Heart left ventricle (tissue), 16 donors: ENCODE measurements around the gene RABL6. TPM values are rescaled to one million over a fixed set of nuclear protein-coding genes. Genes with fewer than 3 reads are reported as not detected.

Source experiments
- ATAC-seq, 4 donors: fragments of 200-7000 bp; cut with Tn5 transposase; one replicate each; pipeline ENCODE4 v1.9.1; 2020 to 2022; ENCODE audit warnings: moderate library complexity in 4 of 4, mild to moderate bottlenecking in 3 of 4, moderate number of reproducible peaks in 1 of 4
- DNase-seq, 5 donors: peaks; one replicate each; pipeline ENCODE4 v3.0.0-alpha.2; 2020
- H3K27ac ChIP-seq, 12 donors: fragments of 200-600 bp; sonication (generic) in 4 of 12; one replicate each; pipeline versions ENCODE4 v1.5.0 to v1.8.0; 2016 to 2022; ENCODE audit warnings: mild to moderate bottlenecking in 2 of 12
- H3K27me3 ChIP-seq, 9 donors: fragments of 200-600 bp; sonication (generic) in 2 of 9; one replicate each; pipeline versions ENCODE4 v1.5.1 to v1.8.0; 2016 to 2022; ENCODE audit warnings: mild to moderate bottlenecking in 3 of 9
- H3K36me3 ChIP-seq, 9 donors: fragments of 200-600 bp; sonication (generic) in 2 of 9; one replicate each; pipeline versions ENCODE4 v1.5.0 to v1.8.0; 2018 to 2022; ENCODE audit warnings: mild to moderate bottlenecking in 2 of 9
- H3K4me1 ChIP-seq, 12 donors: fragments of 200-600 bp; sonication (generic) in 4 of 12; one replicate each; pipeline versions ENCODE4 v1.5.0 to v1.8.0; 2016 to 2022; ENCODE audit warnings: mild to moderate bottlenecking in 3 of 12
- H3K4me3 ChIP-seq, 12 donors: fragments of 200-600 bp; sonication (generic) in 4 of 12; one replicate each; pipeline versions ENCODE4 v1.5.0 to v1.8.0; 2017 to 2022; ENCODE audit warnings: mild to moderate bottlenecking in 9 of 12, moderate library complexity in 4 of 12
- H3K9me3 ChIP-seq, 12 donors: fragments of 200-600 bp; sonication (generic) in 4 of 12; one replicate each; pipeline versions ENCODE4 v1.5.0 to v1.8.0; 2016 to 2022; ENCODE audit warnings: mild to moderate bottlenecking in 1 of 12
- CTCF ChIP-seq, 12 donors: fragments of 200-600 bp; sonication (generic) in 4 of 12; IDR thresholded peaks; one replicate each; pipeline versions ENCODE4 v1.5.0 to v1.8.0; 2018 to 2022; ENCODE audit warnings: antibody characterized with exemption in 12 of 12, mild to moderate bottlenecking in 5 of 12
- POLR2A ChIP-seq, 2 donors: fragments of 450-650 bp; IDR thresholded peaks; one replicate each; pipeline ENCODE4 v1.6.1; 2017; ENCODE audit warnings: antibody characterized with exemption in 2 of 2, mild to moderate bottlenecking in 2 of 2, moderate library complexity in 2 of 2
- WGBS, 4 donors: extraction: QIAGEN DNeasy Blood & Tissue Kit in 2 of 4; methylation state at CpG; one replicate each; pipeline versions ENCODE4 v1.1.5 to v1.1.7; 2013 to 2018; 5-methylcytosine and 5-hydroxymethylcytosine counted together
- intact Hi-C, 10 donors: fragments of 100-400 bp; cut with DNase I; formaldehyde crosslinking; loops; one replicate each; pipeline versions ENCODE4 v1.11.1 to v1.14.2; 2022
- microRNA-seq, 4 donors: library from miRNA; unstranded; fragments of <30 nt; microRNA quantifications; one replicate each; pipeline versions ENCODE4 to v1.2.0, GENCODE V29; 2017 to 2020
- polyA plus RNA-seq, 2 donors: library from polyadenylated mRNA; stranded (reverse); fragments of 200-250 nt; gene quantifications; one replicate each; pipeline ENCODE4 v1.2.3, GENCODE V29; 2013
- total RNA-seq, 9 donors: library from RNA; depleted of rRNA in 2 of 9; stranded (reverse); fragments of >200 nt in 2 of 9; fragmentation: NEBNext Ultra II Directional in 3 of 9; extraction: Animal tissue kit (Norgen Biotek cat#: 25700) in 3 of 9; gene quantifications; one replicate each; pipeline versions ENCODE4 v1.1.0 to v1.2.4, GENCODE V29; 2016 to 2023
- donor health status: ischemic (EF 13 %, LVEDD 7.1; RV severe dilation, severe dysfunction).
- donor health status: healthy with polysubstance abuse.
- donor health status: DM: no; HTN: yes; CAD: no.
- donor health status: DM: no; HTN: no; CAD: no.
- donor health status: ischemic (EF 25% LVEDD 6.9; RV normal size, moderate dysfunction).
- donor health status: ischemic (EF 25% LVEDD 5.7; RV mildly dilated, moderate dysfunction).
- donor health status: healthy.
- donor health status: DM: yes; HTN: yes; CAD: no.
- donor health status: ischemic (EF 35%, LVEDD 5.7; RV mildly dilated, moderate dysfunction).
- donor health status: nonischemic (EF 11% LVEDD 7.7; RV severe dilation, severe dysfunction).
- donor health status: DM: yes; HTN: yes; CAD: no.
- donor health status: PGD.
- donor health status: ischemic (EF 29% LVEDD 5.4; RV normal size, mild dysfunction).
- donor health status: nonischemic (EF 23%, LVEDD 6.1; RV moderate dilation, normal function).

The RABL6 gene
- total and polyA plus RNA-seq, 11 donors: 59.4 to 90.8 (median 71.6) TPM

- intact Hi-C loops: loop anchor here in 5 of 10 donors (5.0 to 10.0 kb wide), 6 partner anchors 32 to 135 kb away; partner anchors contain the start of genes ABCA2 (in 1 of the 5) and FBXW5 (in 1 of the 5)
- DNase-seq: no peak
- H3K36me3 ChIP-seq: peaks cover 0 to 30% (median 6%) of the 10 kb centered on the region in 9 donors
- H3K4me3 ChIP-seq: no peak overlapping the region
- no peak for ATAC-seq
- no peaks in the 10 kb centered on the region for H3K27me3 ChIP-seq
- no peak overlapping the region for H3K27ac ChIP-seq
- H3K9me3 ChIP-seq: no peaks in the 10 kb centered on the region
- peaks cover 5 to 32% (median 17%) of the 10 kb centered on the region in 12 donors for H3K4me1 ChIP-seq
- no peak for TF ChIP-seq POLR2A (IDR thresholded peaks at IDR 0.05)
- 94 to 95% (median 95%) methylated on average over 42 of the region's 42 CpGs for WGBS, 4 donors
Observed at GRCh38 chr9:136889858-136890257, 82.1 kb downstream of the RABL6 start.

- Histone ChIP-seq H3K9me3 (no peaks in the 10 kb centered on the region), H3K4me3 (no peak overlapping the region), H3K36me3 (peaks cover 0 to 30% (median 9%) of the 10 kb centered on the region in 9 donors), H3K27ac (no peak overlapping the region), H3K27me3 (no peaks in the 10 kb centered on the region), H3K4me1 (peaks cover 5 to 24% (median 13%) of the 10 kb centered on the region in 12 donors)
- TF ChIP-seq POLR2A (IDR thresholded peaks at IDR 0.05): no peak
- TF ChIP-seq CTCF (IDR thresholded peaks at IDR 0.05): no peak
- WGBS, 4 donors: 80 to 87% (median 83%) methylated on average over 11 to 13 of the region's 13 CpGs
- intact Hi-C loops: no loop called here
- ATAC-seq (no peak), DNase-seq (no peak)
Observed at GRCh38 chr9:136890661-136891060, 82.9 kb downstream of the RABL6 start.

Small RNA genes within 50 kb of the gene (microRNA-seq; reads per million reads assigned to microRNA genes)
- gene MIR4292 (0 reads per million in 4 donors), gene MIR4479 (0.13 to 1.8 (median 0.70) reads per million in 4 donors)

Other genes starting within 250 kb of the RABL6 start
- gene EGFL7, start 145.0 kb upstream of the RABL6 start, total RNA-seq: 100 to 1,000 TPM in 2 of 9 donors, 10 to 100 TPM in 7; 56.4 to 142 (median 94.0) TPM
- 100 to 1,000 TPM; 103 to 137 TPM for gene EGFL7, start 145.0 kb upstream of the RABL6 start, polyA plus RNA-seq
- gene AGPAT2, start 120.5 kb upstream of the RABL6 start, total RNA-seq: 10 to 100 TPM; 52.4 to 90.7 (median 62.5) TPM
- gene AGPAT2, start 120.5 kb upstream of the RABL6 start, polyA plus RNA-seq: 100 to 1,000 TPM in 1 of 2 donors, 10 to 100 TPM in 1; 88.8 to 122 TPM
- gene DIPK1B, start 95.4 kb upstream of the RABL6 start, total RNA-seq: 10 to 100 TPM; 14.4 to 46.3 (median 19.8) TPM
- 10 to 100 TPM; 18.1 to 24.4 TPM for gene DIPK1B, start 95.4 kb upstream of the RABL6 start, polyA plus RNA-seq
- 10 to 100 TPM in 5 of 9 donors, 1 to 10 TPM in 2, under 1 TPM in 2; 0.50 to 21.5 (median 10.1) TPM for gene LCN10, start 65.0 kb upstream of the RABL6 start, total RNA-seq
- 10 to 100 TPM; 15.7 to 40.7 TPM for gene LCN10, start 65.0 kb upstream of the RABL6 start, polyA plus RNA-seq
- gene LCN6, start 59.4 kb upstream of the RABL6 start, total RNA-seq: 10 to 100 TPM in 5 of 9 donors, 1 to 10 TPM in 3, under 1 TPM in 1; 0.81 to 58.7 (median 15.8) TPM
- gene LCN6, start 59.4 kb upstream of the RABL6 start, polyA plus RNA-seq: 100 to 1,000 TPM in 1 of 2 donors, 10 to 100 TPM in 1; 46.1 to 101 TPM
- not detected for gene LCN8, start 49.7 kb upstream of the RABL6 start, total RNA-seq
- not detected for gene LCN8, start 49.7 kb upstream of the RABL6 start, polyA plus RNA-seq
- gene LCN15, start 43.4 kb upstream of the RABL6 start, total RNA-seq: 1 to 10 TPM in 3 of 9 donors, under 1 TPM in 2, not detected in 4; 0.64 to 2.8 (median 1.2) TPM
- gene LCN15, start 43.4 kb upstream of the RABL6 start, polyA plus RNA-seq: 1 to 10 TPM in 1 of 2 donors, under 1 TPM in 1; 0.65 to 2.4 TPM
- 100 to 1,000 TPM in 1 of 9 donors, 10 to 100 TPM in 8; 45.6 to 122 (median 63.3) TPM for gene TMEM141, start 16.6 kb upstream of the RABL6 start, total RNA-seq
- 100 to 1,000 TPM in 1 of 2 donors, 10 to 100 TPM in 1; 86.1 to 116 TPM for gene TMEM141, start 16.6 kb upstream of the RABL6 start, polyA plus RNA-seq
- gene CCDC183, start 11.6 kb upstream of the RABL6 start, total RNA-seq: 1 to 10 TPM in 7 of 9 donors, under 1 TPM in 2; 0.64 to 3.8 (median 1.4) TPM
- gene CCDC183, start 11.6 kb upstream of the RABL6 start, polyA plus RNA-seq: 1 to 10 TPM in 1 of 2 donors, under 1 TPM in 1; 0.32 to 4.7 TPM
- 1 to 10 TPM; 2.6 to 7.0 (median 6.2) TPM for gene AJM1, start 34.5 kb downstream of the RABL6 start, total RNA-seq
- gene AJM1, start 34.5 kb downstream of the RABL6 start, polyA plus RNA-seq: 1 to 10 TPM; 2.8 to 5.5 TPM
- 100 to 1,000 TPM; 230 to 386 (median 266) TPM for gene PHPT1, start 41.5 kb downstream of the RABL6 start, total RNA-seq
- 100 to 1,000 TPM; 225 to 717 TPM for gene PHPT1, start 41.5 kb downstream of the RABL6 start, polyA plus RNA-seq
- gene MAMDC4, start 44.4 kb downstream of the RABL6 start, total RNA-seq: 1 to 10 TPM; 2.9 to 8.3 (median 6.1) TPM
- 10 to 100 TPM in 1 of 2 donors, 1 to 10 TPM in 1; 4.5 to 14.9 TPM for gene MAMDC4, start 44.4 kb downstream of the RABL6 start, polyA plus RNA-seq
- 100 to 1,000 TPM; 289 to 467 (median 341) TPM for gene EDF1, start 58.4 kb downstream of the RABL6 start, total RNA-seq
- gene EDF1, start 58.4 kb downstream of the RABL6 start, polyA plus RNA-seq: 100 to 1,000 TPM; 454 to 605 TPM
- gene TRAF2, start 78.6 kb downstream of the RABL6 start, total RNA-seq: 10 to 100 TPM in 3 of 9 donors, 1 to 10 TPM in 6; 6.3 to 14.7 (median 9.1) TPM
- gene TRAF2, start 78.6 kb downstream of the RABL6 start, polyA plus RNA-seq: 10 to 100 TPM; 10.6 to 28.3 TPM
- 100 to 1,000 TPM; 110 to 388 (median 147) TPM for gene FBXW5, start 136.8 kb downstream of the RABL6 start, total RNA-seq
- gene FBXW5, start 136.8 kb downstream of the RABL6 start, polyA plus RNA-seq: 100 to 1,000 TPM; 189 to 206 TPM
- gene C8G, start 137.3 kb downstream of the RABL6 start, total RNA-seq: 1 to 10 TPM in 7 of 9 donors, not detected in 2; 1.2 to 3.7 (median 1.5) TPM
- 1 to 10 TPM; 1.0 to 3.1 TPM for gene C8G, start 137.3 kb downstream of the RABL6 start, polyA plus RNA-seq
- gene LCN12, start 144.3 kb downstream of the RABL6 start, total RNA-seq: 10 to 100 TPM in 2 of 9 donors, 1 to 10 TPM in 7; 1.9 to 23.7 (median 6.4) TPM
- 1 to 10 TPM in 1 of 2 donors, under 1 TPM in 1; 0.46 to 3.9 TPM for gene LCN12, start 144.3 kb downstream of the RABL6 start, polyA plus RNA-seq
- gene PTGDS, start 169.6 kb downstream of the RABL6 start, total RNA-seq: 1,000 to 10,000 TPM; 1,152 to 4,769 (median 3,109) TPM
- 1,000 to 10,000 TPM; 2,982 to 5,295 TPM for gene PTGDS, start 169.6 kb downstream of the RABL6 start, polyA plus RNA-seq
- gene LCNL1, start 175.0 kb downstream of the RABL6 start, total RNA-seq: 10 to 100 TPM in 2 of 9 donors, 1 to 10 TPM in 5, under 1 TPM in 2; 0.16 to 14.9 (median 2.7) TPM
- 1 to 10 TPM in 1 of 2 donors, under 1 TPM in 1; 0.14 to 5.8 TPM for gene LCNL1, start 175.0 kb downstream of the RABL6 start, polyA plus RNA-seq
- gene PAXX, start 184.5 kb downstream of the RABL6 start, total RNA-seq: 10 to 100 TPM; 15.0 to 35.3 (median 19.4) TPM
- gene PAXX, start 184.5 kb downstream of the RABL6 start, polyA plus RNA-seq: 10 to 100 TPM; 31.2 to 57.3 TPM
- 10 to 100 TPM in 1 of 9 donors, 1 to 10 TPM in 8; 1.5 to 16.7 (median 5.0) TPM for gene CLIC3, start 188.6 kb downstream of the RABL6 start, total RNA-seq
- 10 to 100 TPM in 1 of 2 donors, 1 to 10 TPM in 1; 3.9 to 11.3 TPM for gene CLIC3, start 188.6 kb downstream of the RABL6 start, polyA plus RNA-seq
- gene ABCA2, start 220.3 kb downstream of the RABL6 start, total RNA-seq: 10 to 100 TPM; 19.1 to 44.3 (median 33.4) TPM
- gene ABCA2, start 220.3 kb downstream of the RABL6 start, polyA plus RNA-seq: 10 to 100 TPM; 13.1 to 30.6 TPM
- gene FUT7, start 224.1 kb downstream of the RABL6 start, total RNA-seq: under 1 TPM in 2 of 9 donors, not detected in 7; 0.15 to 0.48 TPM
- under 1 TPM in 1 of 2 donors, not detected in 1; 0.17 TPM for gene FUT7, start 224.1 kb downstream of the RABL6 start, polyA plus RNA-seq
- 100 to 1,000 TPM in 1 of 9 donors, 10 to 100 TPM in 8; 45.1 to 114 (median 55.1) TPM for gene NPDC1, start 238.2 kb downstream of the RABL6 start, total RNA-seq
- 10 to 100 TPM; 38.4 to 71.7 TPM for gene NPDC1, start 238.2 kb downstream of the RABL6 start, polyA plus RNA-seq
- 1 to 10 TPM in 8 of 9 donors, under 1 TPM in 1; 0.85 to 2.9 (median 1.2) TPM for gene ENTPD2, start 246.1 kb downstream of the RABL6 start, total RNA-seq
- 1 to 10 TPM in 1 of 2 donors, under 1 TPM in 1; 0.50 to 1.2 TPM for gene ENTPD2, start 246.1 kb downstream of the RABL6 start, polyA plus RNA-seq